Trophoblast cell (in vitro differentiated cells and primary cell): ENCODE data around the gene ARHGAP23.
"Not testable (repeated sequence)": the region's sequence is repeated elsewhere in the genome, so short reads cannot be mapped to it uniquely, and the experiment has no call there.

ENCODE experiments used
- DNase-seq, 2 donors: peaks; one replicate each; pipeline ENCODE4 v3.0.0-alpha.2; 2016
- H2AFZ ChIP-seq: 2 replicates; pipeline ENCODE4 v1.6.1; 2013; ENCODE audit warnings: low read length, moderate library complexity, mild to moderate bottlenecking; ENCODE audit not compliant: insufficient read depth, poor library complexity
- H2AK5ac ChIP-seq: 2 replicates; pipeline ENCODE4 v1.6.1; 2013; ENCODE audit warnings: mild to moderate bottlenecking, low read length
- H2BK120ac ChIP-seq: 2 replicates; pipeline ENCODE4 v1.6.1; 2013; ENCODE audit warnings: low read length, mild to moderate bottlenecking, moderate library complexity; ENCODE audit not compliant: insufficient read depth, poor library complexity
- H2BK12ac ChIP-seq: 2 replicates; pipeline ENCODE4 v1.6.1; 2013; ENCODE audit warnings: mild to moderate bottlenecking, low read length, moderate library complexity
- H2BK5ac ChIP-seq: 2 replicates; pipeline ENCODE4 v1.6.1; 2013; ENCODE audit warnings: low read length, low read depth, moderate library complexity, mild to moderate bottlenecking; ENCODE audit not compliant: poor library complexity
- H3K14ac ChIP-seq: 2 replicates; pipeline ENCODE4 v1.6.1; 2013; ENCODE audit warnings: mild to moderate bottlenecking, low read length
- H3K18ac ChIP-seq: 2 replicates; pipeline ENCODE4 v1.6.1; 2013; ENCODE audit warnings: mild to moderate bottlenecking, low read length
- H3K23ac ChIP-seq: 2 replicates; pipeline ENCODE4 v1.6.1; 2013; ENCODE audit warnings: low read length
- H3K27ac ChIP-seq: 2 replicates; pipeline ENCODE4 v1.5.1; 2013; ENCODE audit warnings: low read depth, mild to moderate bottlenecking, inconsistent platforms, low read length, moderate library complexity
- H3K27me3 ChIP-seq: 2 replicates; pipeline ENCODE4 v1.6.1; 2013; ENCODE audit warnings: inconsistent platforms, mild to moderate bottlenecking, low read length, moderate library complexity; ENCODE audit not compliant: insufficient read depth
- H3K36me3 ChIP-seq, 2 experiments: 1 replicate in 1 of 2; 2 replicates in 1 of 2; pipeline ENCODE4 v1.6.1; 2013; ENCODE audit warnings: low read length in 2 of 2, mild to moderate bottlenecking in 2 of 2, moderate library complexity in 1 of 2; ENCODE audit not compliant: insufficient read depth in 2 of 2, control insufficient read depth in 1 of 2
- H3K4ac ChIP-seq: 2 replicates; pipeline ENCODE4 v1.6.1; 2013; ENCODE audit warnings: low read depth, mild to moderate bottlenecking, low read length, moderate library complexity
- H3K4me1 ChIP-seq, 2 experiments: 1 replicate in 1 of 2; 2 replicates in 1 of 2; pipeline ENCODE4 v1.6.1; 2013; ENCODE audit warnings: low read length in 2 of 2, mild to moderate bottlenecking in 2 of 2, moderate library complexity in 1 of 2; ENCODE audit not compliant: insufficient read depth in 2 of 2, control insufficient read depth in 1 of 2
- H3K4me2 ChIP-seq: 2 replicates; pipeline ENCODE4 v1.6.1; 2013; ENCODE audit warnings: inconsistent platforms, mild to moderate bottlenecking, low read length, moderate library complexity
- H3K4me3 ChIP-seq: 2 replicates; pipeline ENCODE4 v1.5.1; 2013; ENCODE audit warnings: mild to moderate bottlenecking, low read depth, low read length, inconsistent platforms
- H3K79me1 ChIP-seq: one replicate; pipeline ENCODE4 v1.6.1; 2013; ENCODE audit warnings: low read length
- H3K79me2 ChIP-seq: 2 replicates; pipeline ENCODE4 v1.6.1; 2013; ENCODE audit warnings: low read length, mild to moderate bottlenecking; ENCODE audit not compliant: control insufficient read depth, insufficient read depth, poor library complexity
- H3K9ac ChIP-seq: 2 replicates; pipeline ENCODE4 v1.6.1; 2013; ENCODE audit warnings: mild to moderate bottlenecking, low read length
- H3K9me3 ChIP-seq: 2 replicates; pipeline ENCODE4 v1.6.1; 2013; ENCODE audit warnings: low read depth, mild to moderate bottlenecking, control low read depth, inconsistent platforms, low read length; ENCODE audit not compliant: insufficient read depth
- H4K12ac ChIP-seq: 2 replicates; pipeline ENCODE4 v1.6.1; 2013; ENCODE audit warnings: low read depth, mild to moderate bottlenecking, low read length, moderate library complexity
- H4K8ac ChIP-seq: 2 replicates; pipeline ENCODE4 v1.6.1; 2013; ENCODE audit warnings: low read depth, mild to moderate bottlenecking, low read length, moderate library complexity
- H4K91ac ChIP-seq: one replicate; pipeline ENCODE4 v1.6.1; 2013; ENCODE audit warnings: low read depth, mild to moderate bottlenecking, low read length, moderate library complexity
- WGBS: extraction: QIAGEN DNeasy Blood & Tissue Kit; methylation state at CpG from one replicate; pipeline ENCODE4 v1.1.7; 2013; ENCODE audit warnings: missing lambda C conversion rate; ENCODE audit not compliant: insufficient read length, insufficient coverage; ENCODE audit errors: extremely low coverage; 5-methylcytosine and 5-hydroxymethylcytosine counted together

The ARHGAP23 gene

GRCh38 chr17:38477951-38478350, 49.7 kb downstream of the ARHGAP23 start:
- H3K79me1 ChIP-seq, H3K79me2 ChIP-seq, H2AK5ac ChIP-seq, H3K9me3 ChIP-seq, H3K4me3 ChIP-seq, H2BK120ac ChIP-seq, H3K27me3 ChIP-seq, H3K9ac ChIP-seq, DNase-seq, H3K4ac ChIP-seq, H3K4me2 ChIP-seq, H3K18ac ChIP-seq, H4K8ac ChIP-seq, H2AFZ ChIP-seq, H3K27ac ChIP-seq, H3K14ac ChIP-seq, H2BK12ac ChIP-seq, H3K23ac ChIP-seq, H4K91ac ChIP-seq, H3K4me1 ChIP-seq, H4K12ac ChIP-seq, H2BK5ac ChIP-seq: not testable (repeated sequence)
- WGBS: no CpG with 5 or more reads among the region's 13 CpGs
- H3K36me3 ChIP-seq: peaks cover 25 to 30% of the 10 kb centered on the region in 2 experiments

GRCh38 chr17:38478667-38479066, 50.4 kb downstream of the ARHGAP23 start:
- WGBS: no CpG with 5 or more reads among the region's 4 CpGs
- H3K4ac ChIP-seq, H3K4me1 ChIP-seq: not testable (repeated sequence)

GRCh38 chr17:38482039-38482699, 53.9 kb downstream of the ARHGAP23 start:
- H3K9me3 ChIP-seq, H2AK5ac ChIP-seq, H3K27me3 ChIP-seq, H2AFZ ChIP-seq, H3K14ac ChIP-seq, H3K4me3 ChIP-seq, H3K79me2 ChIP-seq, H2BK5ac ChIP-seq, H3K23ac ChIP-seq, H3K9ac ChIP-seq, H3K4ac ChIP-seq, H4K91ac ChIP-seq, H3K79me1 ChIP-seq, H2BK120ac ChIP-seq, H2BK12ac ChIP-seq, H3K4me1 ChIP-seq, DNase-seq, H3K4me2 ChIP-seq, H3K27ac ChIP-seq, H4K12ac ChIP-seq, H4K8ac ChIP-seq, H3K18ac ChIP-seq: not testable (repeated sequence)
- peaks cover 28% of the 10 kb centered on the region in 2 experiments for H3K36me3 ChIP-seq
- no CpG with 5 or more reads among the region's 19 CpGs for WGBS

More at GRCh38 chr17:38478667-38479066, 50.4 kb downstream of the ARHGAP23 start:
- H3K27ac ChIP-seq, H4K12ac ChIP-seq, H3K23ac ChIP-seq, H2BK12ac ChIP-seq, H3K79me2 ChIP-seq, H2AK5ac ChIP-seq, H4K8ac ChIP-seq, H2BK5ac ChIP-seq, H4K91ac ChIP-seq, H3K4me2 ChIP-seq, H2AFZ ChIP-seq, DNase-seq, H2BK120ac ChIP-seq, H3K9me3 ChIP-seq, H3K79me1 ChIP-seq, H3K4me3 ChIP-seq, H3K18ac ChIP-seq, H3K14ac ChIP-seq, H3K27me3 ChIP-seq, H3K9ac ChIP-seq: not testable (repeated sequence)
- H3K36me3 ChIP-seq: peaks cover 25 to 30% of the 10 kb centered on the region in 2 experiments

GRCh38 chr17:38482700-38483043, 54.4 kb downstream of the ARHGAP23 start:
- H3K23ac ChIP-seq, H4K12ac ChIP-seq, H3K4me3 ChIP-seq, H3K79me1 ChIP-seq, H4K8ac ChIP-seq, H2BK120ac ChIP-seq, H3K9ac ChIP-seq, H3K27me3 ChIP-seq, H3K9me3 ChIP-seq, H2BK5ac ChIP-seq, H3K4me2 ChIP-seq, H3K79me2 ChIP-seq, H2AK5ac ChIP-seq, H2BK12ac ChIP-seq, H3K4me1 ChIP-seq, H4K91ac ChIP-seq, DNase-seq, H3K4ac ChIP-seq, H2AFZ ChIP-seq, H3K14ac ChIP-seq, H3K27ac ChIP-seq, H3K18ac ChIP-seq: not testable (repeated sequence)
- H3K36me3 ChIP-seq: peaks cover 28% of the 10 kb centered on the region in 2 experiments
- WGBS: no CpG with 5 or more reads among the region's 8 CpGs
